Measurements from ENCODE around the gene PDSS2. TPM values are rescaled to one million over a fixed set of nuclear protein-coding genes. Genes with fewer than 3 reads are reported as not detected.

The PDSS2 gene
- total RNA-seq, 4 donors from 2014 or later: 18.6 to 32.3 (median 25.6) TPM

DNA sequence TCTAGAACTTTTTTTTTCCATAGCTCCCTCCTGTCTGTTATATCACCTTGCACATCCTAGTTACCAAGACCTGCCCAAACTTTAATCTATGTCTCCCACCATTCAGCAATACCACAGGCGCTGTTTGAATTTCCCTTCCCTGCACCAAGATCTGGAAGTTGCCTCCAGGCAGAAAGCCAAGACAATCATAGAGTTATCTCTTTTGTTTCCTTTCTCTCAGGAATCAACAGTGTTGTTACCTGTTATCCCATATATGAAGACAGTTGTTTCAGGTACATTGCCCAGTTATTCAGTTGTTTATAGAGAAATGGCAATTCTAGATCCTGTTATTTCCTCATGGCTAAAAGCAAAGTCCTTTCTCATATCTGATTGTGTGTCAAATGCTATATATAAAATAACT, 63.2 kb downstream of the PDSS2 start:
- intact Hi-C loops (cut with DNase I): no loop called here
- TF ChIP-seq, protein P1, sequence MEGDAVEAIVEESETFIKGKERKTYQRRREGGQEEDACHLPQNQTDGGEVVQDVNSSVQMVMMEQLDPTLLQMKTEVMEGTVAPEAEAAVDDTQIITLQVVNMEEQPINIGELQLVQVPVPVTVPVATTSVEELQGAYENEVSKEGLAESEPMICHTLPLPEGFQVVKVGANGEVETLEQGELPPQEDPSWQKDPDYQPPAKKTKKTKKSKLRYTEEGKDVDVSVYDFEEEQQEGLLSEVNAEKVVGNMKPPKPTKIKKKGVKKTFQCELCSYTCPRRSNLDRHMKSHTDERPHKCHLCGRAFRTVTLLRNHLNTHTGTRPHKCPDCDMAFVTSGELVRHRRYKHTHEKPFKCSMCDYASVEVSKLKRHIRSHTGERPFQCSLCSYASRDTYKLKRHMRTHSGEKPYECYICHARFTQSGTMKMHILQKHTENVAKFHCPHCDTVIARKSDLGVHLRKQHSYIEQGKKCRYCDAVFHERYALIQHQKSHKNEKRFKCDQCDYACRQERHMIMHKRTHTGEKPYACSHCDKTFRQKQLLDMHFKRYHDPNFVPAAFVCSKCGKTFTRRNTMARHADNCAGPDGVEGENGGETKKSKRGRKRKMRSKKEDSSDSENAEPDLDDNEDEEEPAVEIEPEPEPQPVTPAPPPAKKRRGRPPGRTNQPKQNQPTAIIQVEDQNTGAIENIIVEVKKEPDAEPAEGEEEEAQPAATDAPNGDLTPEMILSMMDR (IDR thresholded peaks at IDR 0.05): no peak
- TF ChIP-seq POLR2A (IDR thresholded peaks at IDR 0.05): no peak
- Histone ChIP-seq H3K9me3 (no peaks in the 10 kb centered on the region), H3K27ac (no peak overlapping the region), H3K27me3 (no peaks in the 10 kb centered on the region), H3K4me1 (peaks cover 25 to 37% of the 10 kb centered on the region in 2 donors), H3K4me3 (replicated peaks in 1 of 3) (no peak overlapping the region), H3K36me3 (no peaks in the 10 kb centered on the region)
- 87 to 90% methylated on average over 1 of the region's 1 CpG for WGBS, 2 donors
- no peak for DNase-seq

DNA sequence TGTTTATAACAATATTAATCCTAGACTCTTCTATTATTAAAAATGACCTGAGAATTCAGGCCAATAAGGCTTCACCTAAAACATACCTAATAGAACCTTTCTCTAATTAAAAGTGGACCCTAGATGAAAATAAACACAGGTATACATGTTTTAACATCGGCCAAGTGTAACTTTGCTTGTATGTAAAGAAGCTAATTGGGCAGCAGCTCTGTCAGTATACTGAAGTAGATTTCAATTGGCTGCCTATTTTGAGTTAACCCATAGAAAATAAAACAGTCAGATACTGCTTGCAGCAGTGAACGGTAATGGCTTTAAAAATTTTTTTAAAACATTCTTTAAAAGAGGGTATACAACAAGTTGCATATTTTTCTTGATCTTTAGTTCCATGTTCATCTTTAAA, 67.3 kb downstream of the PDSS2 start:
- Histone ChIP-seq H3K36me3 (no peaks in the 10 kb centered on the region), H3K27me3 (no peaks in the 10 kb centered on the region), H3K4me3 (replicated peaks in 1 of 3) (no peak overlapping the region), H3K4me1 (peaks cover 19 to 21% of the 10 kb centered on the region in 2 donors), H3K27ac (peak overlapping the region; percentile 21 to 28 (median 22)), H3K9me3 (no peaks in the 10 kb centered on the region)
- intact Hi-C loops (cut with DNase I): no loop called here
- no peak for TF ChIP-seq POLR2A (IDR thresholded peaks at IDR 0.05)
- TF ChIP-seq, protein P1 (IDR thresholded peaks at IDR 0.05): no peak
- no peak for DNase-seq
- WGBS, 2 donors: 90 to 92% methylated on average over 2 of the region's 2 CpGs

DNA sequence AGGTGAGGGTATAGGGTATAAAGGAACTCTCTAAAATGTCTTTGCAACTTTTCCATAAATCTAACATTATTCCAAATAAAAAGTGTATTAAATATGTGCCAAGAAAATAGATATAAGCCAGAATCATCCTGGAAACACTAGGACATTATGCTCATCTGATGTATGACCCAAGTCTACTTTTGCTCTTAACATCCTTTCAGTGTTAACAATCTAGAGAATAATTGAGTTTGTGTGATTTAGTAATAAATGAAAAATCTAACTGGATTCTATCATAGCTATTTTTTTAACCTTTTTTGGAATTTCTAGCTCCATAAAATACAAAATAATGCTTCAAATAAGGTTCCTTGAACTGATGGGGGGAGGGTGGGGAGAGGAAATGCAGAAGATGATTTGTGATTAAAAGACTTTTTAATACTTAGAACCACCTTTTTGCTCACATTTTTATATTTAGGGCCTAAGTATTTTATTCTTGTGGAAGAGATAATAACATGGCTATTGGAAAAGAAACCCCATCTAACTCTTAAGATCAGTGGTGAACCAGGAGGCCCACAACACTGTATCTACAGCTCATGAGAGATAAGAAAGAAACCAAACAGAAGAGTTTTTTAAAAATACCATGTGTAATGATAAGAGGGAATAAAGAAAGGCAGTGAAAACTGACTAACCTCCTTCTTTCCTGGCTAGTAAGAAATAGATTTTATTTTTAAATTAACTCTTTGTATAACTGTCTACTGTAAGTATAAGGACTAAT, 68.5 kb downstream of the PDSS2 start:
- no peak for DNase-seq
- no peaks in the 10 kb centered on the region for H3K9me3 ChIP-seq
- intact Hi-C loops (cut with DNase I): no loop called here
- no peak overlapping the region for H3K4me3 ChIP-seq (replicated peaks in 1 of 3)
- peaks cover 15 to 17% of the 10 kb centered on the region in 2 donors for H3K4me1 ChIP-seq
- no peaks in the 10 kb centered on the region for H3K27me3 ChIP-seq
- no peaks in the 10 kb centered on the region for H3K36me3 ChIP-seq
- TF ChIP-seq, protein P1 (IDR thresholded peaks at IDR 0.05): no peak
- H3K27ac ChIP-seq: no peak overlapping the region

DNA sequence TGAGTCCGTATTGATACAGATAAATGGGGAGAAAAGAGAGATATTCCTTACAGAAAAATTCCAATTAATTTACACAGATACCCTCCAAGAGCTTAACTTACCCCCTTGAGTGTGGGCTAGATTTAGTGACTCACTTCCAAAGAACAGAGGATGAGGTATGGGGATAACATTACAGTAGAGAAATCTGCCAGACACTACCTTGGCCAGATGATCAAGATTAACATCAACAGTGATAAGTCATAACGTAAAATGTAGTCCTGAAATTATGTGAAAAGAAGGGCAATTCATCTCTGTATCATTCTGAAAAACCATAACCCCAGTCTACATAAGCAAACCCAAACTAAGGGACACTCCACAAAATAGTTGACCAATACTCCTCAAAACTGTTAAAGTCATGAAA, 69.3 kb downstream of the PDSS2 start:
- no peaks in the 10 kb centered on the region for H3K27me3 ChIP-seq
- intact Hi-C loops (cut with DNase I): no loop called here
- no peak overlapping the region for H3K27ac ChIP-seq
- no peaks in the 10 kb centered on the region for H3K9me3 ChIP-seq
- no peak for DNase-seq
- H3K4me3 ChIP-seq (replicated peaks in 1 of 3): no peak overlapping the region
- peaks cover 15 to 17% of the 10 kb centered on the region in 2 donors for H3K4me1 ChIP-seq
- no peak for TF ChIP-seq POLR2A (IDR thresholded peaks at IDR 0.05)
- TF ChIP-seq, protein P1 (IDR thresholded peaks at IDR 0.05): no peak
- H3K36me3 ChIP-seq: no peaks in the 10 kb centered on the region
- 96 to 97% methylated on average over 2 of the region's 2 CpGs for WGBS, 2 donors

DNA sequence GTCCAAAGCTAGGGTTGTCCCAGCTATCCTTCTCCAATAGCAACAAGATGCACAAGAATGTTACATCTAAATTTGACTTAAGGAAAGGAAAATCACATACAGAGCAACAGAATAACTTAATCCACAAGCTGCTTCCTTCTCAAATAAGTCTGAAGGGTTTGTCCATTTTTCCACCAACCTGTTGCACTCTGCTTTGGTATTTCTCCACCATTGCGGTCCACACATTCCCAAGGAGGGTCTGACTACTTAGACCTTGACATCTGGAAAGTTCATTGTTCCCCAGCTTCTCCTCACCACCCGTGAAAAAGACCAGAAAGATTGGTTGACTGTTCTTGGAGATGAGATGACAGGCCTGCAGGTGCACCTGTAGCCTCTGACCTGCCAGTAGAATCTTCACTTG, 72.5 kb downstream of the PDSS2 start:
- H3K36me3 ChIP-seq: no peaks in the 10 kb centered on the region
- no peaks in the 10 kb centered on the region for H3K27me3 ChIP-seq
- TF ChIP-seq POLR2A (IDR thresholded peaks at IDR 0.05): no peak
- TF ChIP-seq, protein P1 (IDR thresholded peaks at IDR 0.05): no peak
- no peaks in the 10 kb centered on the region for H3K9me3 ChIP-seq
- no peak overlapping the region for H3K27ac ChIP-seq
- no peak overlapping the region for H3K4me3 ChIP-seq (replicated peaks in 1 of 3)
- peaks cover 7 to 12% of the 10 kb centered on the region in 2 donors for H3K4me1 ChIP-seq
- 95 to 100% methylated on average over 2 of the region's 2 CpGs for WGBS, 2 donors
- intact Hi-C loops (cut with DNase I): no loop called here
- DNase-seq: no peak
